NCI-H128 (cell line): Measurements from ENCODE around the gene CDH2.

ENCODE experiments used
- DNase-seq: peaks from one replicate; lab custom pipeline; 2025; ENCODE audit not compliant: unreplicated experiment; lab: John Stamatoyannopoulos, UW

Gene CDH2

GRCh38 chr18:28127763-28128658, 48.9 kb downstream of the CDH2 start:
- no peak for DNase-seq

DNA sequence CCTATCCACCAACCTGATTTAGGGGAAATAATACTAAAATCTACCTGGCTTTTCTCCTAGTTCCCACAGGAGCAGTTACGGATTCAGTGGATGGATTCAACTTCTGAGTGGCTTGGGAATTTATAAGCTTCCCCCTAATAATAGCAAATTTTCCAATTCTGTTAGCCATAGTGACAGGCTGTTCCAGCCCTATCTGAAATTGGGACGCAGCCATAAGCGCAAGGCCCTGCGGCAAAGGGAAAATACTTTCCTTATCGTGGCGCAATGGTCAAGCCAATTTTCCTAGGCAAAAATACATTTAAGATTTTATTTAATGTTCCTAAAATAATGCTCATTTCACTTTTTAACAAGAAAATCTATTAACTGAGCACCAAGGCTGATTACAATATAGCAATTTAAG, 49.7 kb downstream of the CDH2 start:
- no peak for DNase-seq

GRCh38 chr18:28126768-28127167, 50.2 kb downstream of the CDH2 start:
- DNase-seq, result no peak

- DNase-seq, result no peak
These were observed 51.9 kb downstream of the CDH2 start for GRCh38 chr18:28125051-28125450.

GRCh38 chr18:28124131-28125029, 52.5 kb downstream of the CDH2 start:
- no peak for DNase-seq

DNA sequence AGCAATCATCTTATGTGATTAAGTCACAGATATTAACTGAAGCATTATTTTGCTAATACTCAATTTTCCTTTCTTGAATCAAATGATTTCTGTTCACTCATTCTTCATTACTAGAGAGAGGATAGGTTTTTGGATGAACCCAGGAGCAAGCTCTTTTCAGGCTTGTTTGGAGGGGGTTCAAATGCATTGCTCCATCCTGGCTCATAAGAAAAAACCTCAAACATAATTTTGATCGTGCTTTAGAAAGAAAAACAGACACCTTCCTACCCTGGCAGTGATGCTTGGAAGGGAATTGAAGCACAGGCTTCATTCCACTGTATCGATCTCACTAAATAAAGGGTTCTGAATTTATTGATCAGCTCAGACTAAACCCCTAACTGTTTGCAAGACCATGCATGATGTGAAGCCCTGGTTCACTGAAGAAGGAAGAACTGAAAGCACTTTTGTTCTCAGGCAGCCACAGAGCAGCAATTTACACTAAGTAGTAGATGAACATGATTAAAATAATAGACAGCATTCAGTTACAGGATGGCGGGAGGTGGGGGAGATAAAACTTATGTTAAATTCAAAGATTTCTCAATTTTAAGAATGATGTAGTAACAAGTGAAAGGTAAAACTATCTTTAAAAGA, 53.4 kb downstream of the CDH2 start:
- DNase-seq, result no peak

DNA sequence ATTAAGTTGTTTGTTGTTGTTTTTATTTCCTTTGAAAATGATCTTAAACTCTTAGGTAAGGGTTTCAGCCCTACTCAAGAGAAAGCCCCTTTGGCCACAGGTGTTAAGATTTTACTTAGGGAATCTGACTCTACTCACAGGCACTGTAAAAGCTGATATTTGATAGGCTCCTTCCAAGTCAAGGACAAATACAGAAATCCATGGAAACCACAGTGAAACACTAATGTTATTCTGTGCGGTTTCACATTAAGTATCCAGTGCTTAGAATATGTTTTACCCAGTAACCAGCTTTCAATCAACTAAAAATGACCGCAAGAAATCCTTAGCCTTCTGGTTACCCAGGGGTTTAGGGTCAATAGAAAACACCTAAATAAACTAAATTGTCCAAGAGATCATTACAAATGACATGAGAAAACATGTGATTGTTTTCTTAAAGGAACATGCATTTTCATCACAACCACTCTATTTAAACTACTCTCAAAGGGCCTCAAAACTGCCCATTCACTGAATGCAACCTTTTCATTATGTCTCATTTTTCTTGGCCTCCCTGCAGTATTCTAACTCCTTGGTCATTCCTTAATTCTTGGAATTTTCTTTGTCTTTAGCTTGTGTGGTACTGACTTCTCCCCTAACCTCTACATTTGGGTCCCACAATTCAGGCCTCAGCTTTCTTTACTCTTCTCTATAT, 56.0 kb downstream of the CDH2 start:
- DNase-seq, result no peak

GRCh38 chr18:28116461-28116860, 60.5 kb downstream of the CDH2 start:
- DNase-seq, result no peak

DNA sequence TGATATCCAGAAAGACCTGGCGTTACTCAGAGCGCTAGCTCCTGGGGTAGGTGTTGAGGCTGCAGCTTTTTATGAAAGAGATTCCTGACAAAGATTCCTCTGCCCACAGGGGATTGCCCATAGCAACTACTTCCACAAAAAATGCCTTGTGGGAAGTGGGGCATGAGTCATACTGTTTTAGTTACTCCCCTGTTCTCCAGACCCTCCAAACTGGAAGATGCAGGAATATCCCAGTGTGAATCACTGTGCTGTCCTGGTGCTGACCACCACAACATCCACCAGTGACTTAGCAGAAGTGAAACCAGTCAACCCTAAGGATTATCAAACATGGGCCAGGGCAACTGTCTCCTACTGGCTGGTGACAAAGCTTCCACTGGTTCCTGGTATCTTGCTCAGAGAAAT, 61.8 kb downstream of the CDH2 start:
- no peak for DNase-seq

GRCh38 chr18:28114472-28114871, 62.5 kb downstream of the CDH2 start:
- DNase-seq, result no peak

- no peak for DNase-seq
These were observed 63.5 kb downstream of the CDH2 start for GRCh38 chr18:28113271-28114029.

GRCh38 chr18:28112056-28112470, 64.9 kb downstream of the CDH2 start:
- DNase-seq, result no peak

GRCh38 chr18:28110924-28111323, 66.0 kb downstream of the CDH2 start:
- DNase-seq, result no peak

- DNase-seq, result no peak
These were observed 67.0 kb downstream of the CDH2 start for GRCh38 chr18:28109781-28110560.

- DNase-seq, result no peak
These were observed 68.1 kb downstream of the CDH2 start for GRCh38 chr18:28108814-28109213.

- no peak for DNase-seq
These were observed 68.7 kb downstream of the CDH2 start for GRCh38 chr18:28108254-28108653.

- no peak for DNase-seq
These were observed 77.7 kb downstream of the CDH2 start for GRCh38 chr18:28099237-28099636.

DNA sequence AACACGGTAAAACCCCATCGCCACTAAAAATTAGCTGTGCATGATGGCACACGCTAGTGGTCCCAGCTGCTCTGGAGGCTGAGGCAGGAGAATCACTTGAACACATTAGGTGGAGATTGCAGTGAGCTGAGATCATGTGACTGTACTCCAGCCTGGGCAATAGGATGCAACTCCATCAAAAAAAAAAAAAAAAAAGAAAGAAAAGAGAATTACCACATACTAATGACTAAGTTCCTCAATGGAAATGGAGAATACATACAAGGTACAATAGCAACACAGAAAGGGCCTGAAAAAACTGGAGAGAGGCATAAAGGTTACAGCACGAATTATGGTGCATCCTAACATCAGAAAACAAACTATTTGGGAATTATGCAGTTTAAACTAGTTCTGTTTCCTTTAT, 81.3 kb downstream of the CDH2 start:
- no peak for DNase-seq

- DNase-seq, result no peak
These were observed 81.9 kb downstream of the CDH2 start for GRCh38 chr18:28095041-28095440.
